Renal pelvis (tissue), 4 donors: ENCODE results near the gene EPHA2. TPM values are rescaled to one million over a fixed set of nuclear protein-coding genes. Genes with fewer than 3 reads are reported as not detected.

Source experiments
- DNase-seq: peaks from one replicate; pipeline ENCODE4 v3.0.0-alpha.2; 2013
- polyA plus RNA-seq, 3 donors: library from polyadenylated mRNA; unstranded; fragments of 120-200 nt; gene quantifications; one replicate each; pipeline ENCODE4 v1.2.1, GENCODE V29; 2013; ENCODE audit not compliant: insufficient read length in 3 of 3

Gene EPHA2
- polyA plus RNA-seq, 3 donors = 19.1 to 19.9 (median 19.2) TPM

DNA sequence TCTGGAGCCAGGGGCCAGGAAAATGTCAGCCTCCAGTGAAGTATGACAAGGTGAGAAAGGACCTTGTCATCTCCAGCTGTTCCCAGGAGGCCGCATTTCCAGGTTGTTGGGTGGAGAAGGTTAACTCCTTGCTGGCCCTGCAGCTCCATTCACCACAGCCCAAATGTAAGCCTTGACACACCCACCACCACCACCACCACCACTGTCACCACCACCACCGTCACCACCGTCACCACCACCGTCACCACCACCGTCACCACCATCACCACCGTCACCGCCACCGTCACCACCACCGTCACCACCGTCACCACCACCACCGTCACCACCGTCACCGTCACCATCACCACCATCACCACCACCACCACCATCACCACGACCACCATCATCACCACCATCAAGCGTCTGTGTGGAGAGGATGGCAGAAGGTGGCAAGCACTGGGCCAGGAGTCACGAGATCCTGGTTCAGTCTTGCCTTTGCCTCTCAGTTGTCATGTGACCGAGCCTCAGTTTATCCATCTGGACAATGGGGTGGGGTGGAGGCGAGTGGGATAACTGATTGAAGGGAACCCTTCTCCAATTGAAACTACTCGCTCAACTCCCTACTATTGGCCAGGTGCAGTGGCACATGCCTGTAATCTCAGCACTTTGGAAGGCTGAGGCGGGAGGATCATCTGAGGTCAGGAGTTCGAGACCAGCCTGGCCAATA is 61.3 kb downstream of the EPHA2 start:
- DNase-seq = no peak

DNA sequence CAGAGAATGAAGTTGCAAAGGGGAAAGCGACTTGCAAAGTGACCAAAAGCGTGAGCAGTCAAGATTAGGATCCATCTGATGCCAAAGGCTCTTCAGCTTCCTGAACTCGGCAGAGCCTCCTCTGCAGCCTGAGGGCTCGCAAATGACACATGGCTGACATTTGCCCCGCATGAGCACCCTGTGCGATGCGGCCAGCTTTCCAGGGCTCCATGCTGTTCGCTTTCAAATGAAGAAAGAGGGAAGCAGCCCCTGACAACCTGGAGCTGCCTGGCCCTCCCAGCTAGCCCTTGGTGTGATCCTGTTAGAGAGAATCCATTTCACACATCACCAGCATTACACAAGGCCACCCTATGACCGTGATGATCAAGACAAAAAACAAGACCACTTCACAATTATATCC is 62.3 kb downstream of the EPHA2 start:
- no peak for DNase-seq

DNA sequence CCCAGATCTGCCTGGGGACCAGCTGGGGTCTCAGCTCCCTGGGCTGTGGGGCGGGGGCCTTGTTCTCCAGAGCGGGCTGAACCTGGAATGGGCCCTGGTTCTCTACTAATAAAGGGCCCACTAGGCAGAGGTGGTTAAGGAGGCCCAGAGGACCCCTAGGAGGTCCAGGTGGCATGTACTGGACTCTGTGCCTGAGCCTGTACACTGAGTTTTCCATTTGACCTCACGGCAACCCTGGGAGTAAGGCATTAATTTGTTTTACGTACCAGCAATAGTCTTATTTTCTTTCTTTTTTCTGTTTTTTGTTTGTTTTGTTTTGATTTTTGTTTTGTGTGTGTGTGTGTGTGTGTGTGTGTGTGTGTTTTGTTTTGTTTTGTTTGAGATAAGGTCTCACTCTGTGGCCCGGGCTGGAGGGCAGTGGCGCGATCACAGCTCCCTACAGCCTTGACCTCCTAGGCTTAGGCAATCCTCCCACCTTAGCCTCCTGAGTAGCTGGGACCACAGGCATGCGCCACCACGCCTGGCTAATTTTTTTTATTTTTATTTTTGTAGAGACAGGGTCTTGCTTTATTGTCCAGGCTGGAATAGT is 62.9 kb downstream of the EPHA2 start:
- no peak for DNase-seq

DNA sequence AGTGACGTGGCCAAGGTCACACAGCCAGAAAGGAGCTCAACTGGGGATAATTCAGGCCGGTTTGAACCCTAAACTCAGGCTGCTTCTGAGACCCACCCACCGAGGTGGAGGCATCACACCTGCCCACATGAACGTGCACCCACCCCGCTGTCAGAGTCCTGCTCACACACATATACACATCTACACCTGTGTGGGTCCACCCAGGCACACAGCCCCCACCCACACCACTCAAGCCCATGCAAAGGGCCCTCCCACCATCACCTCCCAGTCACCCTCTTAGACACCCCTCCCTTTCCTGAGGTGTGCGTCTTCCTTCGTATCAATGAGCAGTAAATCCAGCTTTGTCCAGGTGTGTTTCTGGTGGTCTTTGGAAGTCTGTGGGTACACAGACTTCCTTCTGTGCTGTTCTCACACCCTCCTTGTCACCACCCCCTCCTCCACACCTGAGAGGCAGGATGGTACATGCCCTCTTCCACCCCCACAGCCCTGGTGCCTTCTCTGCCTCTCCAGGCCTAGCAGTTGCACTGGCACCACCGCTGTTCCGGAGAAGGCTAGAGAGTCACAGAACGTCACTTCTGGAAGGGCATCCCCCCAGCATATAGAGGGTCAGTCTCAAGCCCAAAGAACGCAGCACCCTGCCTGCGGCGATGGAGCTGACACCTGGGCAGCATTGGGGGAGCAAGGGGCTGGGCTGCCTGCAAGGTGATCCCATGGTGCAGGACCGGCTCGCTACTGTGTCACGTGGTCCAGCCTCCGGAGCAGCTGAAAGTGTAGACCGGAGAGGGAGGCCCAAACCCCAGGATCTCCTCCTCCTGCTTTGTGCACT is 63.6 kb downstream of the EPHA2 start:
- no peak for DNase-seq

DNA sequence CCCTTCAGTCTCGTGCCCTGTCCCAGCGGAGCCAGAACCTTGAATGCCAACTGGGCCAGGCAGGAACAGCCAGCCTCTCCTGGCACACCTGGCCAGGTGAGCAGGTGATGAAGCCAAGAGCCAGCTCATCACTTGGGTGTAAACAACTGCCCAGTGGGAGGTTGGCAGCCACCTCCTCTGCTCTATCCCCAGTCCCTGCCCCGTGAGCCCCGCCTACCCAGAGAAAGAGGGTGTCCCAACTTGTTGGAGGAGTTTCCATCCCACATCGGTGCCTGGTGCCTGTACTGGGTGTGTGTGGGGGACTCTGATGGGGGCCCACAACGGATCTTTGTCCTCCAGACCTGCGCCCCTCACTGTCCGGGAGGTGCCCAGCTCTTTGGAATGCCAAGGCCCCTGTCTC is 64.6 kb downstream of the EPHA2 start:
- DNase-seq = no peak

DNA sequence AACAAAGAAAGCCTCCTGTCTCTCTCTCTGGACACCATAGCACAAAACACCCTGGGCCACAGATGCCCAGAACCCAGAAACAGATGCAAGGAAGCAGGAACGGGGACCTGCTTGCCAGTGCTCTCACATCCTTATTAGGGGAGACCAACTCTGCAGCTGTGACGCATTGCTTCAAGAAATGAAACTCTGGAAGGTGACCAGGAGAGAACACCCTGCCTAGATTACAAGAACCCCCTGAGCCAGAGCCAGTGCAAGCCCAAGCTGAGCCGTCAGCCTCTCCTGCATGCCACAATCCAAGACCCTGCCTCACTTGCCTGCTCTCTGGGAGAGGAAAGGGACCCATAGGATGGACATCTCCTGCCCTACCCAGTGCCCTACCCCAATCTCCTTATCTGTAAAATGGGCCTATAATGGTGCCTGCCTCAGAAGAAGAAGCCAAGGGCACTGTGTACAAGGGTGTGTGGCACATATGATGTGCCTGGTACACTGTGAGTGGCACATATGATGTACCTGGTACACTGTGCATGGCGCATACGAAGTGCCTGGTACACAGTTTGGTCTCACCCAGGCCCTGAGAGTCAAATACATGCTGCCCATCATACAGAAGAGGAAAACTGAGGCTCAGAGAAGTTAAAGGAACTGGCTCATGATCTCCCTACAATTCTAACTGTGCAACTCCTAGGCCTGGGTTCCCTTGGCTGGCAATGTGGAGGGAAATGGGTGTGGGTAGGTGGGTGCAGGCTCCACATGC is 65.6 kb downstream of the EPHA2 start:
- DNase-seq = no peak

DNA sequence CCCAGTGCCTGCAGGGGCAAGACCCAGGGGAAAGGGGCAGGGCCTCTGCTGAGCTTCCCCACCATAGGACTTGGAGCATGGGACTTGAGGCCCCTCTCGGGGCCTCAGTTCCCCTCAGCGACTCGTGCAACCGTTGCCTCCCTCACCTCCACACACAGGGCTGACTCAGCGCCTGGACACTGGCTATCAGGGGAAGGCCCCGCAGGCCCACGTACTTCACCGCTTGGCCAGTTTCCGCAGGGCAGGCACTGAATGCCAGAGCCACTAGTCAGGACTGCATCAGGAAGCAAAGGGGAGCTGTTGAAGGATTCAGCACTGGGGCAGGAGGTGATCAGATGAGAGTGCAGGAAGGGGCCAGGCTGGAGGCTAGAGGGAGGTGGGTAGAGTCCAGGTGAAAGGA is 66.9 kb downstream of the EPHA2 start:
- no peak for DNase-seq

DNA sequence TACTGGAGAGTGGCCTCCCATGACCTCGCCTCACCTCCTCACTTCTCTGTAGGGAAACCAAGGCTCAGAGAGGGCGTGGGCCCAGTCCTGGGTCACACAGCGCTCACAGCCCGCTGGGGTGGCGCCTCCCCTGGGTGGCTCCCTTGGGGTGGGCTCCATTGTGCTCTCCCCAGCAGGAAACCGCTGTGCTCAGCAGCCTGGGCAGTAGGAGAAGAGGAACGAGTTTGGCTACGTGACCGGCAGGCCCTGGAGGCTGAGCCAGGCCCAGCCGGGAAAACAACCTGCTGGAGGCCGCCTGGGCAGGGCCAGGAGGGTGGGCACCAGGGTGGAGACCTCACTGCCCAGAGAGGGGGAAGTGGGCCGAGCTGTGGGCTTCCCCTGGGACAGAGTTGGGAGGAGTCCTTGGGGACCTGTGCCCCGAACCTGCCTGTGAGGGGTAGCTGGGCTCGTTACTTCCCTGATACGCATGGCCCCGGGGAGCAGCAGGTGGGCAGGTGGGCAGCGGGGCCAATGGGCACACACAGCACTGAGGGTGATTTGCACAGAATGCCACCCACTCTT is 67.4 kb downstream of the EPHA2 start:
- no peak for DNase-seq

DNA sequence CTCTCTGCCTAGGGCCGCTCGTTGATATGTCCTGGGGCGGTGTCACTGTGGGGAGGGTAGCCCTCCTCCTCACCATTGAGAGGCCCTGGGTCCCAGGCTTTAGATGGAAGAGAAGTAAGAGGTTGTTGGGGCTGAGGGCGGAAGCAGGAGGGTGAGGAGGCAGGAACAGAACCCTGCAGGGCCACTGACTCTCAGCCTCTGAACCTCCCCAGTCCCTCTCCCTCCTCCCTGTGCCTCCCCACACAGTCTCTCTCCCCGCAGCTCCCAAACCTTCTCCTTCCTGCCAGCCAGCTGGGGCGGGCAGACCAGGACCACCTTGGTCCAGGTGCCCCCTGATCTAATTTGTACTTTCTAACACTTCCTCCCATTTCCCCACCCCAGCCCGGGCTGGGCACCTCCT is 68.1 kb downstream of the EPHA2 start:
- DNase-seq = no peak

DNA sequence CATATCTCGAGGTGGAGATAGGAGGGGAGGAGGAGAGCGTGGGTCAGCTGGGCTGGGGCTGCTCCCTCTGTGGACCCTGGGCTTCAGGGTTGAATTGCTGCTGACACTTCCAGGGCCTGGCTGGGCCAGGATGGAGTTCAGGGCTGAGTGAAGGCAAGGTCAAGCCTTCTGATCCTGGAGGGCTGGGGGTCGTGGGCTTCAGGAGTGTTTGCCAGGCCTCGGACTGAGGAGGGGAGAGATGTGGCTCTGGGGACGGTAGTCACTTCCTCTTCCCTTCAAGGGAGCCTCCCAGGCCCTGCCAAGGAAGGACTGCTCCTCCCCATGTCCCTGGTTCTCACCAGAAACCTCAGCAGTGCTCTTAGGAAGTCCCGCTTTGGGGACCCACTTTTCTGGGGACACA is 70.3 kb downstream of the EPHA2 start:
- no peak for DNase-seq

DNA sequence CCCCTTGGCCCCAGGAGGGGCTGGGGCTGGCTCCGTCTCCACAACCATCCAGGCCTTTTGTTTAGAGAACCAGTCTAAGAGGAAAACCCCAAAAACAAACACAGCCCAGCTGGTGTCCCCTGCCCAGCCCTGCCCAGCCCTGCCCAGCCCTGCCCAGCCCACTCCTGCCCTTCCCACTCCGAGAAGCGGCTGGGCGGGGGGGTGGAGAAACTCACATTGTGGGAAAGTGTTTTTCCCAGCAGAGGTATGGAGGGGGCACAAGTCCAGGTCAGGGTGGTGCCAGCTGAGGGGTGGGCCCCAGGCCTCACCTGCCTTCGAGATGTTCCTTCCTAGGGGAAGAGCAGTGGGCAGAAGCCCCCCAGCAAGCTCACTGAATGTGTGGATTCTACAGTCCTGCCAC is 72.4 kb downstream of the EPHA2 start:
- no peak for DNase-seq

DNA sequence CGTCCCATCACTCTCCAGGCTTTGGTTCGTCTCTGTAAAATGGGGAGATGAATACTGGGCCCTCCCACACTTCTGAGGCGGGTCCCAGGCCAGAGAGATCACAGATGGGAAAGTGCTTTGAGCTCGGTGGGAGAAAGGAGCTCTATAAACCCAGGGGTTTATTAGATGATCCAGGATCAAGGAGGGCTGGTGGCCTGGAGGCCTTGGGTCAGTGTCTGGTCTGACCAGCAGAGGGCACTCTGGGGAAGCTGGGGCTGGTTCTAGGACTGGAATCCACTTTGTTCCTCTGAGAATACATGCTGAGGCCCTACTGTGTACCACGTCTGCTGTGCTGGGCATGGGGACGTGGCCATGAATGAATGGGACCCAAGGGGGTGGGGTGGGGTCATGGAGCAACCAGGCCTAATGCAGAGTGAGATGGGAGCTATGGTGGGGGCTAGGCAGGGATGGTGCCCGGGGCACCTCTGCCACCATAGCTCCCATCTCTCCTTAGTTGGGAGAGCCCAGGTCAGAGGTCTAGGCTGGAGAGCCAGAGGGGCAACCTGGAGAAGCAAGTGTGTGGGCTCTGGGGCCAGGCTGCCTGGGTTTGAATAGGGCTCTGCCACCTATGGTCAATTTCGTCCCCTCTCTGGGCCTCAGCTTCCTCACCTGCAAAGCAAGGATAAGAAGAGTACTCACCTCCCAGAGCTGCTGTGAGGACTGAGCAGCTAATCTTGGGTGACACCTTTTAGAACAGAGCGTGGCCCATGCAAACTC is 73.4 kb downstream of the EPHA2 start:
- DNase-seq = no peak

DNA sequence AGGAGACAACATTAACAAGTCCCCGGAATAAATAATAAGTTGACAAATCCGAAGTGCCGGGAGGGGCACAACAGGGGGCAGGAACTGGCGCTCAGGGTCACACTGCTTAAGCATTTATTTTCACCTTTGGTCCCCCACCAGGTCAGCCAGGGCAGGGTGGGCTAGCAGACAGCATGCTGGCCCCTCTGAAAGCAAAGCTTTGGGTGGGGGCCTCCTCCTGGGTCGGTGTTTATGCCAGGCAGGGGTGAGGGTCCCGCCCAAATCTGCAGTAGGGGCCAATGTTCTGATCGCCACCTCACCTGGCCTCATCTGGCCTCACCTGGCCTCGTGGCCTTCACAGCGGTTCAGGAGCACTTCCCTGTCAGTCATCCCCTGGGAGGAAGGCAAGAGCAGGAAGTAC is 74.2 kb downstream of the EPHA2 start:
- no peak for DNase-seq

DNA sequence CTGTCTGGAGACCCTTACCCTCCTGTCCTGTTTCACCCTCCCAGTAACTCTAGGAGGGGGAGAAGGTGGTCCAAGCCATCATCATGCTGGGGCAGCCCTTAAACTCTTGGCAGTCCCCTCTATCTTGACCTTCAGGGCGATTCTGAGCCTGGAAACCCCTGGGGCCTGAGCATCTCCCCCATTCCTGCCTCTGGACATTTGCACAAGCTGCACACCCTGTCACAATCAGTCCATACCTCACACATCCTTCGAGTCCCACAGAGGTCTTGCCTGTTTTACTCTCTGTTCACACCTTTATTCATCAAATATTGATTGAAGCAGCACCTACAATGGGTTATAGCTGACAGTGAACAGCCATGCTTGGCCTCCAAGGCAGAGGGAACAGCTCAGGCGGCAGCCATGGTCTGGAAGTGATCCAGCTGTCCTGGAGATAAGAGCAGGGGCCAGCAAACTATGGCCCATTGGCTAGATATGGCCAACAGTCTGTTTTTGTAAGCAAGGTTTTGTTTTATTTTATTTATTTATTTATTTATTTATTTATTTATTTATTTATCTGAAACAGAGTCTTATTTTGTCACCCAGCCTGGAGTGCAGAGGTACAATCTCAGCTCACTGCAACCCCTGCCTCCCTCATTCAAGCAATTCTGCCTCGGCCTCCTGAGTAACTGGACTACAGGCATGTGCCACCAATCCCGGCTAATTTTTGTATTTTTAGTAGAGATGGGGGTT is 75.3 kb downstream of the EPHA2 start:
- no peak for DNase-seq

DNA sequence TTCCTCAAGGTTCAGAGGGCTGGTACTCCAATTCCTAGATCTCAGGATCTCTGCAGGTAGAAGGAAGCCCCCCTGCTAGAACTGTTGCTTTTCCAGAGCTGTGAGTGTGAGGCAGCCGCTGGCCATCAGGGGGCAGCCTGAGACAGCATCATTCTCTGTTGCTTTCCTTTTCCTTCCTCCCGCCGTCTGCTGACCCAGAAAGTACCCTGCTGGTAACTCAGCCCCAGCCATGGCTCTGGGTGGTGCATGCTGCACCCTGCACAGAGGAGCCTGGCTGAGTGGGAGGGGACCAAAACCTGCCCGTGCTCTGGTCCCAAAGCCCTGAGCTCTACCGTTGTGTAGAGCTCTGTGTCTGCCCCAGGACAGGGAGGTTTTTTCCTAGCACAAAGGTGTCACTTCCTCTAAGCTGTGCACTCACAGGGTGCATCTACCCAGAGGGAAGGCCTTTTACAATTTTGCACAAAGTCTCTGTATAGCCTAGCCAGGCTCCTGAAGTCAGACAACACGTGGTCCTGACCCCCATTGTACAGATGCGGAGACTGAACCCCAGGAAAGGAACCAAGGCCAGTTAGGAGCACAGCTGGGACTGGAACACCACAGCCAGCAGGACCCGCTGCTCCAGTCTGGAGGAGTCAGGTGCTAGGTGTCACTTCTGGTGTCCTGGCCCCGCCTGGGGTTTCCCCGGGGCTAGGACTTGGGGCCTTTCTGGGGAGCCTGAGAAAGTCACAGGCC is 76.8 kb downstream of the EPHA2 start:
- peak; percentile 82 for DNase-seq

DNA sequence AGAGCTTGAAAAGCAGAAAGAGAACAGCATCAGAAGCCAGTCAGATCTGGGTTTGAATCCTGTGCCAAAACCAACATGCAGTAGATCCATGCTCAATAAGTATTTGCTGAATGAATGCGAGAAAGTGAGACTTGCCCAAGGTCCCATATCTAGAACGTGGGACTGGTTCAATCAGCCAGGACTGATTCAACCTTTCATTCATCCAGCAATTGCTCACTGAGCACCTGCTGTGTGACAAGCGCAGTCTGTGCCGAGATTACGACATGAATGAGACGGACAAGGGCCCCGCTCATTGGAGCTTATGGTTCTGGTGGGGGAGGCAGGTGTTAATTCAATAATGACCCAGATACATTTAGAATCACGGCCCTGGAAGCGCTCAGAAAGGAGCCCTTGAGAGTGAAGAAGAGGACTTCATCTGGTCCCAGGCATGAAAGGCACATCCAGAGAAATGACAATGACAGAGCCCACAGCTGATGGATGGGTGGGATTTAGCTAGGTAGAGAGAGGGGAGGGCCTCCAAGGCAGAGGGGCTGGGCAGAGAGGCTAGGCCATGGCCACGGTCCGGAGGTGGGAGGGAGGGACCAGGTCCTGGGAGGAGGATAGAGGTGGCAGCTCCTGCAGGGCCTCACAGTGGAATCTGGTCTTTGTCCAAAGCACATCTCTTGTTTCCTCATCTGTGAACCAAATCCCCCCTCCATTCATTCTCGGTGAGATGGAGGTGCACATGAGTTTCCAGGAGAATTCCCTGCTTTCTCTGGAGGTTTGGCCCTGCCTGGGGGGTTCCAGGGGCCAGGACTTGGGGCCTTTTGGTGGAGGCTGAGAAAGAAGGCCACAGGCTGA is 78.2 kb downstream of the EPHA2 start:
- DNase-seq = no peak

DNA sequence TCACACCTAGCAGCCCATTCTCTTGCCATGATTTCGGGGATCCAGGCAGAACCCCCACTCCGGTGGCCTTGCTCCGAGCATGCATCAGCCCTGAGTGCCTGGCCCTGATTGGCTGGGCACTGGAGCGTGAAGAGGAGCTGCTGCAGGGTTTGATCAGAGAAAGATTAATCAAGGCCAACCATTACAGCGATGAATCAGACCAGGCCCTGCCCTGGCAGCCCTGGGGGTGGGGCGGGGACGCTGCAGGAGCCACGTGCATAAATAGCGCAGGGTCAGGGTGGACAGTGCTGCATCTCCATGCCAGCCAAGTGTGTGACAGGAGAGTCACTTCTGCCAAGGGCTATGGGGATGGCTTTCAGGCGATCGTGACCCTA is 79.0 kb downstream of the EPHA2 start:
- DNase-seq = no peak

DNA sequence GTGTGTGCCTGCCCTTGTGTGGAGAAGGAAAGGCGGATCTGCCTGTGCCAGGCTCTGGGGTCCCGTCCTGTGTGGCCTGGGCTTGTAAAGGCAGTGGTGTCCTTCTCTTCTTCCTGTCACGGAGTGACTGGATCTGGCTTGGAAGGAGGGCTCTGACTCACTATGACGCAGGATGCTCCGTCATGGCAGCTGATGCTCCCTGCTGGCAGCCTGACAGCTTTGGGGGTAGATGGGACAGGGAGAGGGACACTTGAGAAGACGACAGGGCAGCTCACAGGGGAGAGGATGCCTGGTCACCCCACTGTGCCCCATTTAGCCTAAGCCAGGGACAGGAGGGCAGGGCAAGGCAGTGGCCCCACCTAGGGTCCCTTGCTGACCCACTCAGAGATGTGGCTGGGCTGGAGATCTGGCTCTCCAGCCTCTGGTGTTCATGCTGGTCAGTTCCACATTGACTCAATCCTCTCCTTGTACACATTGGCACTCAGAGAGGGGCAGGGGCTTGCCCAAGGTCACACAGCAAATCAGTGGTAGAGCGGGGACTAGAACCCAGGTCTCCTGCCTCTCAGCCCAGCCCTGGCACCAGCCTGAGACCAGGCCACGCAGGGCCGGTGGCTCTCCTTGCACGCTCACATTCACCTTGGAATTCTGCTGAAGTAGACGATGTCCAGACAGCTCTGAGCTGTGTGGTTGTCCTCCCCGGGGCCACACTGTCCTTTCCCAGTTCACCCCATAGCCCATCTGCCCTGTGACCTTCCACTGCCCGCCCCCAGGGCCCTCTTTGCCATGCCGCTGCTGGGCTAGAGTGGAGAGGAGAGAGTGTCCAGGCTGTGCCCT is 79.6 kb downstream of the EPHA2 start:
- no peak for DNase-seq
